Measurements from ENCODE around the gene PANX3. TPM values are rescaled to one million over a fixed set of nuclear protein-coding genes. Genes with fewer than 3 reads are reported as not detected.

The PANX3 gene
- polyA plus RNA-seq, 1 of the 3 experiments (the other 2 are of a cell fraction), result not detected

DNA sequence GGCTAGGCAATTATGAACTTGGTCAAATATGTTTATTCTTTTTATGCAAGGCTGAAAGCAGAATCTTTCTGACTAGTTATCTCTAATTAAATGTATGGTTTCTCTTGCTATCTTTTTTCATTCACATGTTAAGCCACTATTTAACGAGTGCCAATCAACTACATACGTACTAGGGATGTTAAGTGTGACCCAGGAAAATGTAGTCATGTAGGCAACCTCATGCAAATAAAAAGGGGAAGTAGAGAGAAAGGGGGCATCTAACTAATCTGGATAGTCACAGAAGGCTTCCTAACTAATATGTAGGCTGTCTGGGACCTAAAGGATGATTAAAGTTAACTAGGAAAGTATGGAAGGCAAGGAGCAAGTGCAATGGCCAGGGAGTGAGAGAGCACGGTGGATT is 34.9 kb downstream of the PANX3 start:
- H3K4me3 ChIP-seq (ENCODE audit: low read depth in 2 of 2, low read length in 1 of 2), result no peak overlapping the region
- H3K27ac ChIP-seq (ENCODE audit: low read depth in 2 of 2, low read length in 1 of 2), result no peak overlapping the region
- TF ChIP-seq YY1 (IDR thresholded peaks at IDR 0.05; ENCODE audit: low read depth) (no peak), FOXJ3 (CRISPR knock-in tag; IDR thresholded peaks at IDR 0.05) (no peak), TCF12 (IDR thresholded peaks at IDR 0.05) (no peak)
- DNase-seq, result no peak
- H2AFZ ChIP-seq (ENCODE audit: low read depth), result no peak overlapping the region
- 83% methylated on average over 3 of the region's 3 CpGs for WGBS (ENCODE audit: low lambda C conversion rate)
- H3K9me2 ChIP-seq, result no peaks in the 10 kb centered on the region
- CTCF ChIA-PET, result interaction anchor here (0.9 to 6.7 kb wide), 4 partner anchors 23 to 192 kb away, joined by 3 to 40 read pairs (median 18); partner anchors contain the start of gene ESAM
- H3K9ac ChIP-seq, result no peak overlapping the region
- H3K27me3 ChIP-seq (ENCODE audit: insufficient read depth), result no peaks in the 10 kb centered on the region
- H3K79me2 ChIP-seq (ENCODE audit: insufficient read depth), result no peaks in the 10 kb centered on the region
- H3K9me3 ChIP-seq, result no peaks in the 10 kb centered on the region
- POLR2A ChIA-PET, result no interaction called here
- peaks cover 24% of the 10 kb centered on the region for H3F3A ChIP-seq (replicated peaks; ENCODE audit: insufficient read depth)
- H4K20me1 ChIP-seq (ENCODE audit: insufficient read depth), result no peaks in the 10 kb centered on the region
- H3K4me2 ChIP-seq, result no peak overlapping the region
- H3K4me1 ChIP-seq (ENCODE audit: control insufficient read depth in 1 of 2, insufficient read depth in 2 of 2, low read depth in 1 of 2, low read length in 1 of 2), result peaks cover 3 to 7% of the 10 kb centered on the region in 2 experiments; a peak in 1 of 4 replicates
- peaks cover 0 to 3% of the 10 kb centered on the region in 2 experiments for H3K36me3 ChIP-seq (replicated peaks in 1 of 2; ENCODE audit: control insufficient read depth in 1 of 2, insufficient read depth in 2 of 2, low read length in 1 of 2)

DNA sequence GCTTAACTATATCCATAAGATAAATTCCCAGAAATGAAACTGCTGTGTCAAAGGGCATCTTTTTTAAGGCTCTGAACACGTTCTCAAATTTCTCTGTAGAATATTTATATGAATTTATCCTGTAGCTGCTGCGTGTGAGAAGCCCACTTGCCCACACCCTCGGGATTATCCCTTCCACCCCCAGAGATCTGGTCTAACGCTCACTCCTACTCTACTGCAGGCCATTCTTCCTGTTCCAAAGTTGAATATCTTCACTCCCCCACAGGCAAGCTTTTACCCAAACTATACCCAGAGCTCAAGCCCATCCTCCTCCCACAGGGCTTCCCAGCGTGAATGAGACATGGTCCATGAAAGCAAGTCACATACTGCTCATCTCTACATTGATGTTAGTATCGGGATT is 37.4 kb downstream of the PANX3 start:
- no peak overlapping the region for H3K27ac ChIP-seq (ENCODE audit: low read depth in 2 of 2, low read length in 1 of 2)
- no peaks in the 10 kb centered on the region for H3K79me2 ChIP-seq (ENCODE audit: insufficient read depth)
- no peaks in the 10 kb centered on the region for H3K27me3 ChIP-seq (ENCODE audit: insufficient read depth)
- no peaks in the 10 kb centered on the region for H3K9me3 ChIP-seq
- ChIA-PET POLR2A (no interaction called here), CTCF (interaction anchor here (0.9 to 3.9 kb wide), 6 partner anchors 21 to 228 kb away, joined by 3 to 23 read pairs (median 5); partner anchors contain the start of gene ESAM)
- DNase-seq, result no peak
- H3K4me1 ChIP-seq (ENCODE audit: control insufficient read depth in 1 of 2, insufficient read depth in 2 of 2, low read depth in 1 of 2, low read length in 1 of 2), result peaks cover 0 to 3% of the 10 kb centered on the region in 2 experiments; a peak in 1 of 4 replicates
- H3K4me2 ChIP-seq, result no peak overlapping the region
- peaks cover 11% of the 10 kb centered on the region for H3F3A ChIP-seq (replicated peaks; ENCODE audit: insufficient read depth)
- 81% methylated on average over 6 of the region's 6 CpGs for WGBS (ENCODE audit: low lambda C conversion rate)
- no peaks in the 10 kb centered on the region for H3K36me3 ChIP-seq (replicated peaks in 1 of 2; ENCODE audit: control insufficient read depth in 1 of 2, insufficient read depth in 2 of 2, low read length in 1 of 2)
- no peak overlapping the region for H2AFZ ChIP-seq (ENCODE audit: low read depth)
- H3K4me3 ChIP-seq (ENCODE audit: low read depth in 2 of 2, low read length in 1 of 2), result no peak overlapping the region
- H3K9me2 ChIP-seq, result no peaks in the 10 kb centered on the region
- H3K9ac ChIP-seq, result no peak overlapping the region
- no peaks in the 10 kb centered on the region for H4K20me1 ChIP-seq (ENCODE audit: insufficient read depth)
- TF ChIP-seq EZH2phosphoT487 (IDR thresholded peaks at IDR 0.05; ENCODE audit: borderline replicate concordance, low read depth) (no peak), ELF1 (IDR thresholded peaks at IDR 0.05) (no peak), CHD2 (IDR thresholded peaks at IDR 0.05; ENCODE audit: low read length, partially characterized antibody) (no peak), NFIC (IDR thresholded peaks at IDR 0.05; ENCODE audit: borderline replicate concordance) (no peak), FOXM1 (IDR thresholded peaks at IDR 0.05; ENCODE audit: low read depth) (no peak), RAD21 (IDR thresholded peaks at IDR 0.05; ENCODE audit: low read length) (no peak), RCOR1 (IDR thresholded peaks at IDR 0.05; ENCODE audit: low read length) (no peak), ZBTB33 (IDR thresholded peaks at IDR 0.05; ENCODE audit: borderline replicate concordance, low read depth) (no peak), MEF2A (IDR thresholded peaks at IDR 0.05; ENCODE audit: borderline replicate concordance, low read depth) (no peak), NRF1 (IDR thresholded peaks at IDR 0.05; ENCODE audit: low read depth, low read length) (no peak), MXI1 (IDR thresholded peaks at IDR 0.05; ENCODE audit: low read depth, low read length) (no peak), RFX5 (IDR thresholded peaks at IDR 0.05; ENCODE audit: low read length) (no peak), TEAD4 (IDR thresholded peaks at IDR 0.05; ENCODE audit: borderline replicate concordance, insufficient read depth) (no peak), YY1 (IDR thresholded peaks at IDR 0.05; ENCODE audit: low read depth) (no peak)
- TF ChIP-seq, protein P1, sequence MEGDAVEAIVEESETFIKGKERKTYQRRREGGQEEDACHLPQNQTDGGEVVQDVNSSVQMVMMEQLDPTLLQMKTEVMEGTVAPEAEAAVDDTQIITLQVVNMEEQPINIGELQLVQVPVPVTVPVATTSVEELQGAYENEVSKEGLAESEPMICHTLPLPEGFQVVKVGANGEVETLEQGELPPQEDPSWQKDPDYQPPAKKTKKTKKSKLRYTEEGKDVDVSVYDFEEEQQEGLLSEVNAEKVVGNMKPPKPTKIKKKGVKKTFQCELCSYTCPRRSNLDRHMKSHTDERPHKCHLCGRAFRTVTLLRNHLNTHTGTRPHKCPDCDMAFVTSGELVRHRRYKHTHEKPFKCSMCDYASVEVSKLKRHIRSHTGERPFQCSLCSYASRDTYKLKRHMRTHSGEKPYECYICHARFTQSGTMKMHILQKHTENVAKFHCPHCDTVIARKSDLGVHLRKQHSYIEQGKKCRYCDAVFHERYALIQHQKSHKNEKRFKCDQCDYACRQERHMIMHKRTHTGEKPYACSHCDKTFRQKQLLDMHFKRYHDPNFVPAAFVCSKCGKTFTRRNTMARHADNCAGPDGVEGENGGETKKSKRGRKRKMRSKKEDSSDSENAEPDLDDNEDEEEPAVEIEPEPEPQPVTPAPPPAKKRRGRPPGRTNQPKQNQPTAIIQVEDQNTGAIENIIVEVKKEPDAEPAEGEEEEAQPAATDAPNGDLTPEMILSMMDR (IDR thresholded peaks at IDR 0.05), result no peak
- TF ChIP-seq, protein P2, sequence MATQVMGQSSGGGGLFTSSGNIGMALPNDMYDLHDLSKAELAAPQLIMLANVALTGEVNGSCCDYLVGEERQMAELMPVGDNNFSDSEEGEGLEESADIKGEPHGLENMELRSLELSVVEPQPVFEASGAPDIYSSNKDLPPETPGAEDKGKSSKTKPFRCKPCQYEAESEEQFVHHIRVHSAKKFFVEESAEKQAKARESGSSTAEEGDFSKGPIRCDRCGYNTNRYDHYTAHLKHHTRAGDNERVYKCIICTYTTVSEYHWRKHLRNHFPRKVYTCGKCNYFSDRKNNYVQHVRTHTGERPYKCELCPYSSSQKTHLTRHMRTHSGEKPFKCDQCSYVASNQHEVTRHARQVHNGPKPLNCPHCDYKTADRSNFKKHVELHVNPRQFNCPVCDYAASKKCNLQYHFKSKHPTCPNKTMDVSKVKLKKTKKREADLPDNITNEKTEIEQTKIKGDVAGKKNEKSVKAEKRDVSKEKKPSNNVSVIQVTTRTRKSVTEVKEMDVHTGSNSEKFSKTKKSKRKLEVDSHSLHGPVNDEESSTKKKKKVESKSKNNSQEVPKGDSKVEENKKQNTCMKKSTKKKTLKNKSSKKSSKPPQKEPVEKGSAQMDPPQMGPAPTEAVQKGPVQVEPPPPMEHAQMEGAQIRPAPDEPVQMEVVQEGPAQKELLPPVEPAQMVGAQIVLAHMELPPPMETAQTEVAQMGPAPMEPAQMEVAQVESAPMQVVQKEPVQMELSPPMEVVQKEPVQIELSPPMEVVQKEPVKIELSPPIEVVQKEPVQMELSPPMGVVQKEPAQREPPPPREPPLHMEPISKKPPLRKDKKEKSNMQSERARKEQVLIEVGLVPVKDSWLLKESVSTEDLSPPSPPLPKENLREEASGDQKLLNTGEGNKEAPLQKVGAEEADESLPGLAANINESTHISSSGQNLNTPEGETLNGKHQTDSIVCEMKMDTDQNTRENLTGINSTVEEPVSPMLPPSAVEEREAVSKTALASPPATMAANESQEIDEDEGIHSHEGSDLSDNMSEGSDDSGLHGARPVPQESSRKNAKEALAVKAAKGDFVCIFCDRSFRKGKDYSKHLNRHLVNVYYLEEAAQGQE (IDR thresholded peaks at IDR 0.05; ENCODE audit: low read depth, low read length), result no peak
- TF ChIP-seq, protein P3, sequence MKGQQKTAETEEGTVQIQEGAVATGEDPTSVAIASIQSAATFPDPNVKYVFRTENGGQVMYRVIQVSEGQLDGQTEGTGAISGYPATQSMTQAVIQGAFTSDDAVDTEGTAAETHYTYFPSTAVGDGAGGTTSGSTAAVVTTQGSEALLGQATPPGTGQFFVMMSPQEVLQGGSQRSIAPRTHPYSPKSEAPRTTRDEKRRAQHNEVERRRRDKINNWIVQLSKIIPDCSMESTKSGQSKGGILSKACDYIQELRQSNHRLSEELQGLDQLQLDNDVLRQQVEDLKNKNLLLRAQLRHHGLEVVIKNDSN (IDR thresholded peaks at IDR 0.05; ENCODE audit: borderline replicate concordance, low read depth), result no peak
- TF ChIP-seq, protein P4, sequence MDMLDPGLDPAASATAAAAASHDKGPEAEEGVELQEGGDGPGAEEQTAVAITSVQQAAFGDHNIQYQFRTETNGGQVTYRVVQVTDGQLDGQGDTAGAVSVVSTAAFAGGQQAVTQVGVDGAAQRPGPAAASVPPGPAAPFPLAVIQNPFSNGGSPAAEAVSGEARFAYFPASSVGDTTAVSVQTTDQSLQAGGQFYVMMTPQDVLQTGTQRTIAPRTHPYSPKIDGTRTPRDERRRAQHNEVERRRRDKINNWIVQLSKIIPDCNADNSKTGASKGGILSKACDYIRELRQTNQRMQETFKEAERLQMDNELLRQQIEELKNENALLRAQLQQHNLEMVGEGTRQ (IDR thresholded peaks at IDR 0.05; ENCODE audit: borderline replicate concordance, low read depth, low read length), result no peak

All from SK-N-SH (cell line).